ENCODE data around the gene VDR. TPM values are rescaled to one million over a fixed set of nuclear protein-coding genes. Genes with fewer than 3 reads are reported as not detected.

Gene VDR
- total RNA-seq, 1 experiment from 2014 or later: 22.3 TPM

GRCh38 chr12:47903151-47903611 lies 1.6 kb downstream of the VDR start:
- intact Hi-C loops (cut with micrococcal nuclease): loop anchor here (5.0 to 10.0 kb wide), 2 partner anchors 41 to 172 kb away; no protein-coding TSS in a partner anchor
- peak; percentile 72 for DNase-seq (ENCODE audit: unreplicated experiment)
- POLR2A ChIA-PET: interaction anchor here (0.6 to 4.3 kb wide), 12 partner anchors 12 to 216 kb away, joined by 3 to 46 read pairs (median 4); partner anchors contain the start of genes PFKM and SENP1
- peak overlapping the region; percentile 82 for H3K27ac Mint-ChIP-seq (ENCODE audit: low read depth, unreplicated experiment)
- peaks cover 39% of the 10 kb centered on the region for H3K4me1 Mint-ChIP-seq (ENCODE audit: insufficient read depth, unreplicated experiment)
- H3K4me3 Mint-ChIP-seq (ENCODE audit: unreplicated experiment): peak overlapping the region; percentile 93
- TF ChIP-seq, protein P1, sequence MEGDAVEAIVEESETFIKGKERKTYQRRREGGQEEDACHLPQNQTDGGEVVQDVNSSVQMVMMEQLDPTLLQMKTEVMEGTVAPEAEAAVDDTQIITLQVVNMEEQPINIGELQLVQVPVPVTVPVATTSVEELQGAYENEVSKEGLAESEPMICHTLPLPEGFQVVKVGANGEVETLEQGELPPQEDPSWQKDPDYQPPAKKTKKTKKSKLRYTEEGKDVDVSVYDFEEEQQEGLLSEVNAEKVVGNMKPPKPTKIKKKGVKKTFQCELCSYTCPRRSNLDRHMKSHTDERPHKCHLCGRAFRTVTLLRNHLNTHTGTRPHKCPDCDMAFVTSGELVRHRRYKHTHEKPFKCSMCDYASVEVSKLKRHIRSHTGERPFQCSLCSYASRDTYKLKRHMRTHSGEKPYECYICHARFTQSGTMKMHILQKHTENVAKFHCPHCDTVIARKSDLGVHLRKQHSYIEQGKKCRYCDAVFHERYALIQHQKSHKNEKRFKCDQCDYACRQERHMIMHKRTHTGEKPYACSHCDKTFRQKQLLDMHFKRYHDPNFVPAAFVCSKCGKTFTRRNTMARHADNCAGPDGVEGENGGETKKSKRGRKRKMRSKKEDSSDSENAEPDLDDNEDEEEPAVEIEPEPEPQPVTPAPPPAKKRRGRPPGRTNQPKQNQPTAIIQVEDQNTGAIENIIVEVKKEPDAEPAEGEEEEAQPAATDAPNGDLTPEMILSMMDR (IDR thresholded peaks at IDR 0.05; ENCODE audit: unreplicated experiment): no peak
- CTCF ChIA-PET: interaction anchor here (0.5 to 1.3 kb wide), 5 partner anchors 33 to 180 kb away, joined by 3 to 4 read pairs (median 3); partner anchors contain the start of gene TMEM106C
- no peaks in the 10 kb centered on the region for H3K36me3 Mint-ChIP-seq (ENCODE audit: insufficient read depth, unreplicated experiment)
- no peaks in the 10 kb centered on the region for H3K27me3 Mint-ChIP-seq (ENCODE audit: insufficient read depth, unreplicated experiment)
- no peaks in the 10 kb centered on the region for H3K9me3 Mint-ChIP-seq (ENCODE audit: unreplicated experiment)
- BruUV-seq (replicated peaks): no TSS peak

DNA sequence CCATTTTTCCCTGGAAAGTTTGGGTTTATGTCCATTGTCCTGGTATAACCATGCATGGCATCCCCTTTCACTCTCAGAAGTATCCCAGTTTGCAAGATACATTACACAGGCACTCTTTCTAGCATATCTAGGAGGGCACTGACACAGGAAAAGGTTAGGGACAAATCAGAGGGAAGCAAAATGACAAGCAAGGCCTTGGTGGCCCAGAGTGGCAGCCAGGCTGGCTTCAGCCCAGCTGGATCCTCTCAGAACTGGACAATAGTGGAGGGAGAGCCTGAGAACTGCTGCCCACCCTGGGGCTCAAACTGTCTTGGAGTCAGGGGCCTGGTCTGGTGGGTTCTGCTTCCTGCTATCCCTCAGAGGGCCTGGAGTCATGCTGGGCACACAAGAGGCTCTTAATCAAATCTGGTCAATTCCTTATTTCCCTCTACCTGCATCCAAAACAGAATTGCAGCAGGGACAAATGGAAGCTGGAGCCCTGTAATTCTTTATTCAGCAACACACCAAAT lies 2.6 kb downstream of the VDR start:
- no peak for DNase-seq (ENCODE audit: unreplicated experiment)
- Mint-ChIP-seq H3K9me3 (ENCODE audit: unreplicated experiment) (no peaks in the 10 kb centered on the region), H3K4me3 (ENCODE audit: unreplicated experiment) (no peak overlapping the region), H3K27ac (ENCODE audit: low read depth, unreplicated experiment) (peak overlapping the region; percentile 82), H3K36me3 (ENCODE audit: insufficient read depth, unreplicated experiment) (no peaks in the 10 kb centered on the region), H3K27me3 (ENCODE audit: insufficient read depth, unreplicated experiment) (no peaks in the 10 kb centered on the region), H3K4me1 (ENCODE audit: insufficient read depth, unreplicated experiment) (peaks cover 42% of the 10 kb centered on the region)
- TF ChIP-seq, protein P1 (IDR thresholded peaks at IDR 0.05; ENCODE audit: unreplicated experiment): no peak
- ChIA-PET POLR2A (interaction anchor here (0.5 to 0.9 kb wide), 3 partner anchors 51 to 149 kb away, joined by 3 read pairs; no protein-coding TSS in a partner anchor), CTCF (interaction anchor here (6.4 kb wide), 1 partner anchor 46 kb away, joined by 50 read pairs; no protein-coding TSS in a partner anchor)
- no TSS peak for BruUV-seq (replicated peaks)
- intact Hi-C loops (cut with micrococcal nuclease): loop anchor here (5.0 to 10.0 kb wide), 2 partner anchors 40 to 173 kb away; no protein-coding TSS in a partner anchor

DNA sequence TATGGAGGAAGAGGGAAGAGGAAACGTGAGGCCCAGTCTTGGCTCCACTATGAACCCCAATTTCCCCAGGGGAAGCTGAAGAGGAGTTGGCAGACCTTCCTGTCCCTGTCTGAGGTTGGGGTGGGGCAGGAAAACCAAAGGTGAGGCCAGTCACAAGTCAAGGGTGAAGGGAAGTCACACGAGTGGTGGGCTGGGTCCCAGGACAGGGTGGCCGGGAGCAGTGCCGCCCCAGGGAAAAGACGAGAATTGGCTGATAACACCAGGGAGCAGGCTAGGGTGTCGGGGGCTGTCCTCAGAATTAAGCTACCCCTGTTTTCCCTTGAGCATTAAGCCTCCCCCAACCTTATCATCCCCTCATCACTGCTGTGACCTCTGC lies 3.1 kb downstream of the VDR start:
- no TSS peak for BruUV-seq (replicated peaks)
- intact Hi-C loops (cut with micrococcal nuclease): loop anchor here (5.0 to 10.0 kb wide), 2 partner anchors 39 to 173 kb away; no protein-coding TSS in a partner anchor
- CTCF ChIA-PET: interaction anchor here (0.7 to 6.4 kb wide), 3 partner anchors 42 to 63 kb away, joined by 3 to 50 read pairs (median 11); no protein-coding TSS in a partner anchor
- POLR2A ChIA-PET: interaction anchor here (0.5 to 0.7 kb wide), 2 partner anchors 106 to 150 kb away, joined by 3 read pairs; no protein-coding TSS in a partner anchor
- TF ChIP-seq, protein P1 (IDR thresholded peaks at IDR 0.05; ENCODE audit: unreplicated experiment): no peak
- Mint-ChIP-seq H3K27me3 (ENCODE audit: insufficient read depth, unreplicated experiment) (no peaks in the 10 kb centered on the region), H3K4me1 (ENCODE audit: insufficient read depth, unreplicated experiment) (peaks cover 47% of the 10 kb centered on the region), H3K36me3 (ENCODE audit: insufficient read depth, unreplicated experiment) (no peaks in the 10 kb centered on the region), H3K4me3 (ENCODE audit: unreplicated experiment) (peak overlapping the region; percentile 48), H3K9me3 (ENCODE audit: unreplicated experiment) (no peaks in the 10 kb centered on the region), H3K27ac (ENCODE audit: low read depth, unreplicated experiment) (peak overlapping the region; percentile 82)
- DNase-seq (ENCODE audit: unreplicated experiment): no peak

- Mint-ChIP-seq H3K4me1 (ENCODE audit: insufficient read depth, unreplicated experiment) (peaks cover 52% of the 10 kb centered on the region), H3K27me3 (ENCODE audit: insufficient read depth, unreplicated experiment) (no peaks in the 10 kb centered on the region), H3K27ac (ENCODE audit: low read depth, unreplicated experiment) (peak overlapping the region; percentile 82), H3K9me3 (ENCODE audit: unreplicated experiment) (no peaks in the 10 kb centered on the region), H3K4me3 (ENCODE audit: unreplicated experiment) (peak overlapping the region; percentile 48), H3K36me3 (ENCODE audit: insufficient read depth, unreplicated experiment) (no peaks in the 10 kb centered on the region)
- POLR2A ChIA-PET: interaction anchor here (0.5 to 1.5 kb wide), 5 partner anchors 18 to 150 kb away, joined by 3 to 5 read pairs (median 3); no protein-coding TSS in a partner anchor
- no TSS peak for BruUV-seq (replicated peaks)
- CTCF ChIA-PET: interaction anchor here (0.7 to 6.4 kb wide), 7 partner anchors 8 to 63 kb away, joined by 3 to 50 read pairs (median 7); partner anchors contain the start of gene TMEM106C
- intact Hi-C loops (cut with micrococcal nuclease): loop anchor here (5.0 to 10.0 kb wide), 2 partner anchors 39 to 174 kb away; no protein-coding TSS in a partner anchor
- DNase-seq (ENCODE audit: unreplicated experiment): no peak
- TF ChIP-seq, protein P1 (IDR thresholded peaks at IDR 0.05; ENCODE audit: unreplicated experiment): no peak
These were observed 3.6 kb downstream of the VDR start for GRCh38 chr12:47901063-47901717.
